Measurements from ENCODE around the gene KCNG2.
A peak's percentile ranks its signal among the peaks of the same experiment; 100 is the strongest.

KCNG2 gene

DNA sequence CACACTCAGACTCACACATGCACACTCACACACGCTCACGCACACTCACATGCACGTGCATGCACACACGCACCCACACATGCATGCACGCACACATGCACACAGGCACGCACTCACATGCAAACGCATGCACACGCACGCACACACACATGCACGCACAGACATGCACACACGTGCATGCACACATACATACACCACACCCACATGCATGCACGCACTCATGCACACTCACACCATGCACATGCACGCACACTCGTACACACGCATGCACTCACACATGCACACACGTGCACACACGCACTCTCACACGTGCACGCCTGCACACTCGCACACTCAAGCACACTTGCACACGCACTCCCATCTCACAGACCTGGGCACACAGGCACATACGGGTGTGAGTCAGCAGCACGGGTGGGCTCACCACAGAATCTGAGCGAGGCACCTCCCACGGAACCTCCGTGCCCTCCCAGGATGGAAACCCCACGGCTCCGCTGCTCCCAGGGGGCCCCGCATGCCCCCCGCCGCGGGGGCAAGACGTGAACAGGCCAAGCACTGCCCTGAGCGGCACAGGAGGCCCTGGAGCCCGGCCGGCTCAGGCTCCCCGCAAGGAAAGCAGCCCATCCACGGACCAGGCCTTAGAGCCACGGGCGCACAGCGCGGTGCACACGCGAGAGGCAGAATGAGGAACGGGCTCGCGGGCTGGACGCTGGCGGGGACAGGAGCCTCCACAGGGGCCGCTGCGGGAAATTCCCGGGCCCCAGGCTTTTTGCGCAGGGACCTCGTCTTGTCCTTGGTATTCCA is 8.4 kb upstream of the KCNG2 start:
- no peaks in the 10 kb centered on the region for H3K9me3 ChIP-seq
- no peak overlapping the region for H3K4me3 ChIP-seq
- peaks cover 73% of the 10 kb centered on the region for H3K4me1 ChIP-seq
- peaks cover 80% of the 10 kb centered on the region for H4K20me1 ChIP-seq
- no peak overlapping the region for H3K27ac ChIP-seq
- peak overlapping the region; percentile 66 for H3K4me2 ChIP-seq
- TF ChIP-seq Cebpa-rat (IDR thresholded peaks at IDR 0.05), result no peak
- H3K36me3 ChIP-seq, result no peaks in the 10 kb centered on the region
- peaks cover 99% of the 10 kb centered on the region for H3K27me3 ChIP-seq
- no peak overlapping the region for H3K9ac ChIP-seq

DNA sequence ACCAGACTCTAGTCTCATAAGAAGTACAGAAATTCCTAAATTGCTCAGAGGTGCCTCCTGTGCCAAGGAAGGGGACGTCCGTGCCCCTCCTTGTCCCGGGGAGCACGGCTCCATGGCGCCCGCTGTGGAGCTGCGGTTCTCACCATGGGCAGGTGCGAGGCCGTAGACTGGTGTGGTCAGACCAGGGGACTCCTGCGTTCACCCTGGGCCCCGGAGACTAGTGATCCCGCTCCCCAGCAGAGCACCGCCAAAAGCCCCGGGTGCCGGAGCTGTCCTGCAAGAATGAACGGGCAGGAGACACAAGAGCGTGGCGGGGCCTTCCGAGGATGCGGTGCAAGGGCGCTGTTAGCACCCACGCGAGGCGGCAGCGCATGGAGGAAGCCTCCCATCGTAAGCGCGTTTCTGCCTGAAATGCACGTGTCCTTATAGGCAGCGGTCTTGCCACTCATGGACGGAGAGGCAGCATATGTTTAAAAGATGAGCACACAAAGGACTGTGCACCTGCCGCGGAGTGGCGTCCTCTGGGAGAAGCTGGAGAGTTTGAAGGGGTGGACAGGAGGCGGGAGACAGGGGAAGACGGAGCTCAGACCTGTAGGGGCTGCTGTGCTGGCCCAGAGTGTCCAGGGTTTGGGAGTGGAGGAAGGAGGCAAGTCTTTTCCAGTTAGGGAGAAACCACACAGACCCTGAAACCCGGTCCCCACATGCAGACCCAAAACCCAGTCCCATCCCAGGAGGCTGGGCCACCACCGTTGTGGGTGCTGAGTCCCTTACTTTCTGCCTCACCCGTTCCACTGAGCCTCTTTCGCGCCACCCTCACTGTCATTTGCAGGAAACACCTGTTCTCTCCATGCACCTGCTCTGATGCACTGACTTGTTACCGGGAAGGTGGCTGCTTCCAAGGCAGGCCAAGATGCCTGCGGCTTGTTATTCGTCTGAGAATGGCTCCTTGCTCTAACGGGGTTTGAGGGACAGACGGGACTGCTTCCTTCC is 7.5 kb upstream of the KCNG2 start:
- no peaks in the 10 kb centered on the region for H3K36me3 ChIP-seq
- 0 out of 2 replicates have a peak overlapping the region, but pooled peaks have one; percentile 22 for H3K4me3 ChIP-seq
- H3K4me2 ChIP-seq, result peak overlapping the region; percentile 66
- no peak overlapping the region for H3K9ac ChIP-seq
- peaks cover 71% of the 10 kb centered on the region for H4K20me1 ChIP-seq
- peaks cover 99% of the 10 kb centered on the region for H3K27me3 ChIP-seq
- peaks cover 65% of the 10 kb centered on the region for H3K4me1 ChIP-seq
- H3K27ac ChIP-seq, result no peak overlapping the region
- H3K9me3 ChIP-seq, result no peaks in the 10 kb centered on the region
- no peak for TF ChIP-seq Cebpa-rat (IDR thresholded peaks at IDR 0.05)

DNA sequence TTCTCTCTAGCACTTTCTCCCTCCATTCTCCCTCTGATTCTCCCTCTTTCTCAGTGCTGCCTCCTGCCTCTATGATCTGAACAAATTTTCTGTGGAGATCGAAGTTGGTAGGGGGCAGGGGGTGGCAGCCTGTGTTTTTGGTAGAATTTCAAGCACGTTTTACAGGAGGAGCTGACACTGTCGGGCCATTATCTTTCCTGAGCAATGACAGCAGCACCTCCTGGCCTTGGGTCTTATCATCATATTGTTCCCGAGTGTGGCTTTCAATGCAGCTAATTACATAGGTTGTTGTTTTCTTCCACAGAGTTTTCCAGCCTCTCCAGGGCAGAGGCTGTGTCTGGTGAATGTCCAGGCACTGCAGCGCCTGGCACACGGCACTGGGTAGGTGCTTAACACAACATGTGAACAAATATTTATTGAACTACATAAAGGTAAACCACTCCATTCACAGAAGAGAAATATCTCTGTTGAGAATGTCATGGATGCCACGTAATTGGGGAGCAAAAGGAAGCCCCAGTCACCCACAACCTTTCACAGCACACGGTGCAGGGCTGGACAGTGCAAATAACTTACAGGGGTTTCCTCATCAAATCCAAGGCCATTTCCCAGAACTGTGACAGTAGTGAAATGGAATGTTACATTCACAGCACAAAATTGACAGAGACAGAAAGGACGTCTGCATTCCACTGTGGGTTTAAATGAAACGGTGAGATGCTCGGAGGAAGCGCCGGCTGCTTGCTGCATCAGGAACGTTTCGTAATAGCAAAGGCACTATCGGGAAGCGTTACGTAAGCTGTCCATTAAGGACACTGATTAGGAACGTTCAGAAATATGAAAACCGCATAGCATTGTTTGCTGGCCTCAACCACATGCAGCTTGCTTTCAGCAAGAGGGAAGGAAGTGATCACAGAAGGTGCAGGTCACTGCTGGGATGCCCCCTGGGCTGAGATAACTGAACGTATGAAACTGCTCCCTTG is 6.5 kb upstream of the KCNG2 start:
- Histone ChIP-seq H3K4me2 (peak overlapping the region; percentile 66), H3K4me3 (no peak overlapping the region), H3K36me3 (no peaks in the 10 kb centered on the region)

DNA sequence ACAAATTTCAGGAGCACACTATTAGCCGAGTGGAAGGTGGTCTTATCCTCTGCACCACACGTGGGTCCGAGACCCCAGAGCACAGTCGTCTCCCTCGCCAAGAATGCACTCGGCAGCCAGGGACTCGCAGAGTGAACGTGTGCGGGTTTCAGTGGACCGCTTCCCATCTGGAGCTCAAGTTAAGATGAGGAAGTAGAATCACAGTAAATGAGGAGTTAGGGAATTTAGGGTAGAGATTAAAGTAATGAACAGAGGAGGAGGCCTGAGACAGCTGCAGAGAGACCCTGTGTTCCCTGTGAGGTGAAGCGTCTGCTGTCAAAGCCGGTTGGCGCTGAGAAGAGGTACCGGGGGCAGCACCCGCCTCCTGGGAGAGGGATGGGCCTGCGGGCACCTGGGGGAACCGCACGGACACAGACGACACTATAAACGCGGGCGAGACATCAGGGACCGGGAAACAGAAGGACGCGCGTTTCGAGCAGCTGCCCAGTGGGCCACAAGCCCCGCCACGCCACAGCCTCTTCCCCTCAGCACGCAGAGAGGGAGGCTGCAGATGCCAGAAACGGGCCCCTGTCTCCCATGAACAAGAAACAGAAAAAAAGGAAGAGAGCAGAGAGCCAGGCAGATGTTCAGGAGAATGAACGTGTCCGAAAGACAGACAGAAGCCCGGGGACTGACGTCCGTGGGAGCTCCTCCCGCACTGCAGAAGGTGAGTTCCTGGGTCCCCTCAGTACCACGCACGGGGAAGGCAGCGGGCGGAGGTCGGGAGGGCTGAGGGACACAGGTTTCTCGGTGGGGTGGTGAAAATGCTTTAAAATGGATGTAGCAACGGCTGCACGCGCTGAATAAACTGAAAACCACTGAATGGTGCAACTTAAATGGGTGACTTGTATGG is 5.4 kb upstream of the KCNG2 start:
- no peaks in the 10 kb centered on the region for H3K9me3 ChIP-seq
- no peak overlapping the region for H3K9ac ChIP-seq
- no peak overlapping the region for H3K27ac ChIP-seq
- peaks cover 60% of the 10 kb centered on the region for H4K20me1 ChIP-seq
- H3K27me3 ChIP-seq, result peaks cover 98% of the 10 kb centered on the region
- no peak overlapping the region for H3K4me3 ChIP-seq
- peaks cover 72% of the 10 kb centered on the region for H3K4me1 ChIP-seq
- TF ChIP-seq Cebpa-rat (IDR thresholded peaks at IDR 0.05), result no peak
- H3K36me3 ChIP-seq, result no peaks in the 10 kb centered on the region
- H3K4me2 ChIP-seq, result peak overlapping the region; percentile 66

More for the DNA sequence above, 6.5 kb upstream of the KCNG2 start:
- Histone ChIP-seq H3K27me3 (peaks cover 99% of the 10 kb centered on the region), H3K9ac (no peak overlapping the region), H3K27ac (no peak overlapping the region), H3K4me1 (peaks cover 65% of the 10 kb centered on the region), H4K20me1 (peaks cover 61% of the 10 kb centered on the region), H3K9me3 (no peaks in the 10 kb centered on the region)
- peak; percentile 85 for TF ChIP-seq Cebpa-rat (IDR thresholded peaks at IDR 0.05)

DNA sequence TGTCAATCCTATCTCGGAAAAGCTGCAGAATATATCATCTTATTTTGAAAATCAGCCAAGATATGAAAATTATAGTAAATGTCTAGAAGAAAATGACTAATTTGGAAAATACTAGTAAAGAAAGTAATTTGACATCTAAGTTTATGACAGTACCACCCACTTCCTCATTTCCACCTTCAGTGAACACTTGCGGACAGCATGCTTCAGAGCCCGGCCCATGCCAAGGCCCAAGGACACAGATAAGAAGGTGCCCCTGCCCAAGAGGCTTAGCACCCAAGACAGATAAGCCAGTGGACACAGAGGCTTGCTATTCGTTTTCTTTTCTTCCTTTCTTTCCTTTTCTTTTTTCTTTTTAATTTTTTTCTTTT is 4.8 kb upstream of the KCNG2 start:
- H3K4me2 ChIP-seq, result no peak overlapping the region
- no peak overlapping the region for H3K4me3 ChIP-seq
- H3K9me3 ChIP-seq, result no peaks in the 10 kb centered on the region
- H3K27me3 ChIP-seq, result peaks cover 97% of the 10 kb centered on the region
- H3K36me3 ChIP-seq, result no peaks in the 10 kb centered on the region
- H4K20me1 ChIP-seq, result peaks cover 57% of the 10 kb centered on the region
- no peak overlapping the region for H3K9ac ChIP-seq
- peaks cover 72% of the 10 kb centered on the region for H3K4me1 ChIP-seq
- H3K27ac ChIP-seq, result no peak overlapping the region
- no peak for TF ChIP-seq Cebpa-rat (IDR thresholded peaks at IDR 0.05)

DNA sequence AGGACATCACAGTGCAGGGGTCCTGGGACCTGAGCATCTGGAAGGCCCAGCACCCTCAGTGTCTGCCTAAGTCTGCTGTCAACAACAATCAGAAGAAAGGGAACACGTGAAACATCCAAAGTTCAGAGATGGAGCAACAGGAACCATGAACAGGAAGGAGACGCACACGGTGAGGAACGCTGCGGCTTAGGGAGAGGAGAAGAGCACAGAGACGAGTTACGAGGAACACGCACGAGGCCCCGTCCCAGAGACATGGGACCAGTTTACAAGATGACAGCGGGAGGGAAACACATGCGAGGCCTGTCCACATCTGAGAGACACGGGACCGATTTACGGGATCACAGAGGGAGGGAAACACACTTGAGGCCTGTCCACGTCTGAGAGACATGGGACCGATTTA is 2.9 kb upstream of the KCNG2 start:
- peaks cover 97% of the 10 kb centered on the region for H3K27me3 ChIP-seq
- no peak overlapping the region for H3K4me3 ChIP-seq
- no peaks in the 10 kb centered on the region for H3K9me3 ChIP-seq
- peaks cover 79% of the 10 kb centered on the region for H3K4me1 ChIP-seq
- TF ChIP-seq Cebpa-rat (IDR thresholded peaks at IDR 0.05), result no peak
- peaks cover 60% of the 10 kb centered on the region for H4K20me1 ChIP-seq
- no peak overlapping the region for H3K9ac ChIP-seq
- H3K27ac ChIP-seq, result no peak overlapping the region
- H3K4me2 ChIP-seq, result no peak overlapping the region
- no peaks in the 10 kb centered on the region for H3K36me3 ChIP-seq

DNA sequence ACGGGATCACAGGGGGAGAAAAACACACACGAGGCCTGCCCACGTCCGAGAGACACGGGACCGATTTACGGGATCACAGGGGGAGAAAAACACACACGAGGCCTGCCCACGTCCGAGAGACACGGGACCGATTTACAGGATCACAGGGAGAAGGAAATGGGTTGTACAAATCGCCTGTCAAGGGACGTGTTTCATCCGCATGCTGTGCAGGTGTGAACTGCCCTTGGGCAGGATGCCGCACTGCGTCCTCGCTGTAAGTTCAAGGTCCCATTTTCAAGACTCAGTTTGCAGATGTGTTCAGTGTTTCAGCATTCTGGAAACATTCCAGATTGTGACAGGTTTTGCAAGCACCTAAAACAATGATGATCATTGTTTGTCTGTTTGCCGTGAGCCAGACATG is 2.3 kb upstream of the KCNG2 start:
- no peaks in the 10 kb centered on the region for H3K36me3 ChIP-seq
- no peak for TF ChIP-seq Cebpa-rat (IDR thresholded peaks at IDR 0.05)
- no peaks in the 10 kb centered on the region for H3K9me3 ChIP-seq
- no peak overlapping the region for H3K27ac ChIP-seq
- no peak overlapping the region for H3K4me3 ChIP-seq
- H3K27me3 ChIP-seq, result peaks cover 97% of the 10 kb centered on the region
- H3K4me2 ChIP-seq, result peak overlapping the region; percentile 100
- H3K9ac ChIP-seq, result no peak overlapping the region
- H4K20me1 ChIP-seq, result peaks cover 60% of the 10 kb centered on the region
- H3K4me1 ChIP-seq, result peaks cover 76% of the 10 kb centered on the region

DNA sequence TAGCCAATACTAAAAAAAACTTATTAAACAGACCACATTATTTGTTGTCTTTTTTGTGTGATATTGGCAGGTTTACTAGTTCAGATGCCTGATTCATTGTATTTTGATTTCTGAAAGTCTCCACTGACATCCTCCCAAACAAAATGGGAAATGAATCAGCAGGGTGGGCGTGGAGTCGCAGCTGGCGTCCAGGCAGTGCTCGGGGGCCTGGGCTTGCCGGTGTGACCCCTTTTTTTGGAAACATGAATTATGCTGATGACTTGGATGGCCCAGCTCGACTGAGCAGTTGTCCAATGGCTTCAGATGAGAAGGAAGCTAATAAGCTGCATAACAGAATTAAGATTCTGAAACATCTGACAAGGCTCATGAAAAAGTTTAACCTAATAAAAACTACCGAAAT is 1.7 kb upstream of the KCNG2 start:
- H4K20me1 ChIP-seq, result peaks cover 54% of the 10 kb centered on the region
- no peak overlapping the region for H3K27ac ChIP-seq
- H3K4me1 ChIP-seq, result peaks cover 70% of the 10 kb centered on the region
- no peak for TF ChIP-seq Cebpa-rat (IDR thresholded peaks at IDR 0.05)
- H3K9me3 ChIP-seq, result no peaks in the 10 kb centered on the region
- H3K9ac ChIP-seq, result no peak overlapping the region
- no peaks in the 10 kb centered on the region for H3K36me3 ChIP-seq
- H3K4me2 ChIP-seq, result peak overlapping the region; percentile 100
- peaks cover 97% of the 10 kb centered on the region for H3K27me3 ChIP-seq
- H3K4me3 ChIP-seq, result no peak overlapping the region

Data from BLaER1 (cell line).